HT1080 (cell line): ENCODE measurements around the gene SRCAP. TPM values are rescaled to one million over a fixed set of nuclear protein-coding genes. Genes with fewer than 3 reads are reported as not detected.

Experiments used
- small RNA-seq: library from RNA; depleted of rRNA; stranded (forward); fragments of <200 nt; gene quantifications from one replicate; pipeline ENCODE3, GENCODE V24; 2014
- total RNA-seq: library from RNA; depleted of rRNA; stranded (reverse); fragments of >200 nt; shearing (Covaris generic); gene quantifications from 2 replicates; pipeline ENCODE4 v1.2.3, GENCODE V29; 2014; rRNA removed

Gene SRCAP
- total RNA-seq, 1 experiment from 2014 or later = 22.9 TPM

Small RNA genes within 50 kb of the gene (small RNA-seq; reads per million reads assigned to genes)
- gene RNU6-1043P (not detected), gene RNU6-416P (not detected), gene SNORA30 (5.2 reads per million, percentile 89 among the genes with 10 or more reads in this experiment)

Other genes starting within 250 kb of the SRCAP start
- not detected in 2 replicates for gene ITGAL, start 226.4 kb upstream of the SRCAP start, total RNA-seq
- gene ZNF768, start 172.6 kb upstream of the SRCAP start, total RNA-seq = 67.2 and 76.7 TPM in 2 replicates
- gene ZNF747, start 164.3 kb upstream of the SRCAP start, total RNA-seq = 7.3 and 9.5 TPM in 2 replicates
- gene ZNF764, start 140.8 kb upstream of the SRCAP start, total RNA-seq = 4.4 and 4.9 TPM in 2 replicates
- gene ZNF688, start 127.5 kb upstream of the SRCAP start, total RNA-seq = 6.5 and 7.2 TPM in 2 replicates
- 5.4 and 7.7 TPM in 2 replicates for gene ZNF785, start 113.5 kb upstream of the SRCAP start, total RNA-seq
- 9.5 and 10.6 TPM in 2 replicates for gene ZNF689, start 88.8 kb upstream of the SRCAP start, total RNA-seq
- 11.0 and 26.6 TPM in 2 replicates for gene PRR14, start 48.2 kb upstream of the SRCAP start, total RNA-seq
- 20.0 and 23.1 TPM in 2 replicates for gene FBRS, start 40.7 kb upstream of the SRCAP start, total RNA-seq
- 24.8 and 25.7 TPM in 2 replicates for gene PHKG2, start 49.3 kb downstream of the SRCAP start, total RNA-seq
- 5.7 and 5.9 TPM in 2 replicates for gene CFAP119, start 62.9 kb downstream of the SRCAP start, total RNA-seq
- 96.2 and 104 TPM in 2 replicates for gene RNF40, start 63.2 kb downstream of the SRCAP start, total RNA-seq
- 14.5 and 15.9 TPM in 2 replicates for gene ZNF629, start 88.0 kb downstream of the SRCAP start, total RNA-seq
- gene BCL7C, start 194.9 kb downstream of the SRCAP start, total RNA-seq = 42.5 and 56.2 TPM in 2 replicates
- gene CTF1, start 197.4 kb downstream of the SRCAP start, total RNA-seq = not detected in 2 replicates
- 61.1 and 70.8 TPM in 2 replicates for gene FBXL19, start 224.4 kb downstream of the SRCAP start, total RNA-seq
- 9.4 and 10.5 TPM in 2 replicates for gene ORAI3, start 249.9 kb downstream of the SRCAP start, total RNA-seq